Endodermal cell (in vitro differentiated cells): Measurements from ENCODE around the gene RAB3C. TPM values are rescaled to one million over a fixed set of nuclear protein-coding genes. Genes with fewer than 3 reads are reported as not detected.

Experiments used
- DNase-seq: peaks from one replicate; pipeline ENCODE4 v3.0.0-alpha.2; 2017
- H3K27ac ChIP-seq: 2 replicates; pipeline ENCODE4 v1.5.1; 2013; ENCODE audit warnings: mild to moderate bottlenecking, low read depth, low read length, moderate library complexity
- H3K27me3 ChIP-seq: 2 replicates; pipeline ENCODE4 v1.6.1; 2013; ENCODE audit warnings: mild to moderate bottlenecking, low read length, moderate library complexity; ENCODE audit not compliant: insufficient read depth, control insufficient read depth, poor library complexity, severe bottlenecking
- H3K36me3 ChIP-seq: 2 replicates; pipeline ENCODE4 v1.7.0; 2013; ENCODE audit warnings: mild to moderate bottlenecking, low read length, moderate library complexity; ENCODE audit not compliant: control insufficient read depth, insufficient read depth
- H3K4me1 ChIP-seq: one replicate; pipeline ENCODE4 v1.7.0; 2013; ENCODE audit warnings: low read length; ENCODE audit not compliant: control insufficient read depth, insufficient read depth
- H3K4me3 ChIP-seq: 2 replicates; pipeline ENCODE4 v1.5.1; 2013; ENCODE audit warnings: mild to moderate bottlenecking, low read length, moderate library complexity
- H3K9ac ChIP-seq: 2 replicates; pipeline ENCODE4 v1.6.1; 2013; ENCODE audit warnings: mild to moderate bottlenecking, low read length, moderate library complexity; ENCODE audit not compliant: poor library complexity, severe bottlenecking; ENCODE audit errors: extremely low read depth
- H3K9me3 ChIP-seq: 2 replicates; pipeline ENCODE4 v1.6.1; 2013; ENCODE audit warnings: mild to moderate bottlenecking, low read length, moderate library complexity; ENCODE audit not compliant: control insufficient read depth
- H3K27ac Mint-ChIP-seq: 2 replicates; pipeline ENCODE4 v1.8.0; 2020; ENCODE audit warnings: mixed read lengths
- H3K27me3 Mint-ChIP-seq: 2 replicates; pipeline ENCODE4 v1.8.0; 2021; ENCODE audit warnings: mild to moderate bottlenecking, mixed read lengths; ENCODE audit not compliant: insufficient read depth
- H3K36me3 Mint-ChIP-seq: 2 replicates; pipeline ENCODE4 v1.8.0; 2020; ENCODE audit warnings: low read depth, mixed read lengths
- H3K4me1 Mint-ChIP-seq: 2 replicates; pipeline ENCODE4 v1.8.0; 2020; ENCODE audit warnings: mixed read lengths
- H3K4me3 Mint-ChIP-seq: 2 replicates; pipeline ENCODE4 v1.8.0; 2020; ENCODE audit warnings: mild to moderate bottlenecking, moderate library complexity, mixed read lengths
- H3K9me3 Mint-ChIP-seq: 2 replicates; pipeline ENCODE4 v1.8.0; 2020; ENCODE audit warnings: mild to moderate bottlenecking, mixed read lengths
- WGBS, 2 experiments: methylation state at CpG; one replicate each; pipeline versions ENCODE4 v1.1.5 to v1.1.7; 2013; ENCODE audit warnings: missing lambda C conversion rate in 2 of 2, mixed read lengths in 1 of 2; ENCODE audit not compliant: insufficient coverage in 1 of 2, insufficient read length in 1 of 2; 5-methylcytosine and 5-hydroxymethylcytosine counted together
- total RNA-seq, 2 donors: library from RNA; stranded (reverse); fragmentation: NEBNext Ultra II Directional in 1 of 2; extraction: Animal tissue kit (Norgen Biotek cat#: 25700) in 1 of 2; gene quantifications; 2 replicates in 1 of 2; 3 replicates in 1 of 2; pipeline ENCODE4 v1.2.1, GENCODE V29; 2021
- TF ChIP-seq, protein P1 (sequence below): fragments of 200-600 bp; sonication (generic); conservative IDR thresholded peaks from 2 replicates; pipeline ENCODE4 v1.5.0; 2021; ENCODE audit warnings: antibody characterized with exemption, mild to moderate bottlenecking

Gene RAB3C
- total RNA-seq, 2 donors from 2014 or later, result 5.8 to 15.1 TPM

DNA sequence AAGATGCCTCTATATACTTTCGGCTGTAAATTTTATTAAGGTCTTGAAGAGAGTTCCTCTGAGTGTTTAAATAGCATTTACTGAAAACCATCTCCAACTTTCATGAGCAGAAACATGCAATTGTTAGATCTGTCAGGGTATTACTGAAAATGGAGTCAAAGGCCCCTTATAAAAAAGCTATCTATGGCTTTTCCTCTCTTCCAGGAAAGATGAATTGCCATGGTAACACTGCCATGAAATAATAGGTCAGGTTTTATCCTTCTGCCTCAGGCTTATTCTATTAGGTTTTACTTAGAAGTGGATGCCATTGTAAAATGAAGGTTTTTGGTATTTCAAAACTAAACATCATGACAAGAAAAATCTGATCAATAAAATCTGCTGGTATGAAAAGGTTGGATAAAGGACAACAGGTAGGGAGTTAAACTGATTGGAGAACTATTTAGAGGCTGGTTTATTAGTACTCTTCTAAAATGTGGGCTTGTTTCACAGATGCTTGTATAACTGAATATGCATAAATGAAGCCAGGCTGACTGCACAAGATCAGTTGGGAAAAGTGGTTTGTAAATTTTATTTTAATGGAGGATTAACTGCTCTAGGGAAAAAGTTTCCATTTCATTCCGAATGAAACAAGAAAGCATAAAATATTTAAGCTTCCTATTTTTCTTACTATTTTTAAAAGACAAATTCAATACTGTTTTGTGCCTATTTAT lies 135.5 kb downstream of the RAB3C start:
- H3K9ac ChIP-seq, result no peak overlapping the region
- H3K4me1 ChIP-seq, result peaks cover 7% of the 10 kb centered on the region
- H3K27ac ChIP-seq, result no peak overlapping the region
- H3K27ac Mint-ChIP-seq, result no peak overlapping the region
- TF ChIP-seq, protein P1, sequence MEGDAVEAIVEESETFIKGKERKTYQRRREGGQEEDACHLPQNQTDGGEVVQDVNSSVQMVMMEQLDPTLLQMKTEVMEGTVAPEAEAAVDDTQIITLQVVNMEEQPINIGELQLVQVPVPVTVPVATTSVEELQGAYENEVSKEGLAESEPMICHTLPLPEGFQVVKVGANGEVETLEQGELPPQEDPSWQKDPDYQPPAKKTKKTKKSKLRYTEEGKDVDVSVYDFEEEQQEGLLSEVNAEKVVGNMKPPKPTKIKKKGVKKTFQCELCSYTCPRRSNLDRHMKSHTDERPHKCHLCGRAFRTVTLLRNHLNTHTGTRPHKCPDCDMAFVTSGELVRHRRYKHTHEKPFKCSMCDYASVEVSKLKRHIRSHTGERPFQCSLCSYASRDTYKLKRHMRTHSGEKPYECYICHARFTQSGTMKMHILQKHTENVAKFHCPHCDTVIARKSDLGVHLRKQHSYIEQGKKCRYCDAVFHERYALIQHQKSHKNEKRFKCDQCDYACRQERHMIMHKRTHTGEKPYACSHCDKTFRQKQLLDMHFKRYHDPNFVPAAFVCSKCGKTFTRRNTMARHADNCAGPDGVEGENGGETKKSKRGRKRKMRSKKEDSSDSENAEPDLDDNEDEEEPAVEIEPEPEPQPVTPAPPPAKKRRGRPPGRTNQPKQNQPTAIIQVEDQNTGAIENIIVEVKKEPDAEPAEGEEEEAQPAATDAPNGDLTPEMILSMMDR, result no peak
- H3K36me3 Mint-ChIP-seq, result no peaks in the 10 kb centered on the region
- no peaks in the 10 kb centered on the region for H3K36me3 ChIP-seq
- H3K9me3 ChIP-seq, result peaks cover 4% of the 10 kb centered on the region
- peaks cover 6% of the 10 kb centered on the region for H3K9me3 Mint-ChIP-seq
- H3K27me3 Mint-ChIP-seq, result no peaks in the 10 kb centered on the region
- no peak overlapping the region for H3K4me3 ChIP-seq
- WGBS, 2 experiments, result 88% methylated on average over 1 of the region's 2 CpGs; no CpG with 5 or more reads in 1 of the 2 experiments
- H3K4me3 Mint-ChIP-seq, result no peak overlapping the region
- DNase-seq, result no peak
- H3K4me1 Mint-ChIP-seq, result peaks cover 43% of the 10 kb centered on the region
- no peaks in the 10 kb centered on the region for H3K27me3 ChIP-seq

DNA sequence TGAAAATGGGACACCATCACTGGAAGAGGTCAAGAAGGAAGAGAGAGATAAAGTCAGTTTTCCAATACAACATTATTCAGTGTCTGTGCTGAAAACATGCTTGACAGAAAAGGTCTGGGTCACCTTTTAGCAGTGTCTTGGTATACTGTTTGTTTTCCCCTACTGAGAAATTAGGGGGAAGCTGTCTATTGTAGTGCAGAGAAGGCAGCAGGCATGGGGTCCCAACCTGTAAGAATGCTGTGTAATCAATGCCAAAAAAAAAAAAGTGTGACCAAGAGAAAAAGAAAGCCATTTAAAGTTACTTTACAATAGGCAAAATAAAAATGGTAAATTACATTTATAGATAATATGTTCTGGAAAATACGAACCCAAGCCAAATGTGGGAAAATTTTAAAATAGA lies 139.3 kb downstream of the RAB3C start:
- H3K9me3 ChIP-seq, result peaks cover 29% of the 10 kb centered on the region
- DNase-seq, result no peak
- Mint-ChIP-seq H3K4me1 (peaks cover 31% of the 10 kb centered on the region), H3K9me3 (peaks cover 18% of the 10 kb centered on the region), H3K4me3 (no peak overlapping the region), H3K36me3 (peaks cover 3% of the 10 kb centered on the region), H3K27me3 (peaks cover 3% of the 10 kb centered on the region), H3K27ac (no peak overlapping the region)
- H3K27me3 ChIP-seq, result no peaks in the 10 kb centered on the region
- TF ChIP-seq, protein P1, result no peak
- H3K4me1 ChIP-seq, result peaks cover 3% of the 10 kb centered on the region
- 86% methylated on average over 1 of the region's 1 CpG; no CpG with 5 or more reads in 1 of the 2 experiments for WGBS, 2 experiments
- no peak overlapping the region for H3K4me3 ChIP-seq
- no peak overlapping the region for H3K9ac ChIP-seq
- no peak overlapping the region for H3K27ac ChIP-seq
- no peaks in the 10 kb centered on the region for H3K36me3 ChIP-seq

- H3K27me3 ChIP-seq, result no peaks in the 10 kb centered on the region
- Mint-ChIP-seq H3K4me1 (peaks cover 19% of the 10 kb centered on the region), H3K27ac (no peak overlapping the region), H3K9me3 (peaks cover 18% of the 10 kb centered on the region), H3K36me3 (peaks cover 3% of the 10 kb centered on the region), H3K4me3 (no peak overlapping the region), H3K27me3 (peaks cover 3% of the 10 kb centered on the region)
- TF ChIP-seq, protein P1, result no peak
- no peak overlapping the region for H3K4me3 ChIP-seq
- DNase-seq, result no peak
- no peak overlapping the region for H3K27ac ChIP-seq
- H3K9me3 ChIP-seq, result peaks cover 29% of the 10 kb centered on the region
- no peak overlapping the region for H3K9ac ChIP-seq
- no peaks in the 10 kb centered on the region for H3K4me1 ChIP-seq
- H3K36me3 ChIP-seq, result no peaks in the 10 kb centered on the region
- 71 to 98% methylated on average over 1 to 2 of the region's 2 CpGs for WGBS, 2 experiments
Measured at GRCh38 chr5:58724992-58725391, 142.1 kb downstream of the RAB3C start.
